IMR-90 (cell line): ENCODE measurements around the gene DDX10. TPM values are rescaled to one million over a fixed set of nuclear protein-coding genes. Genes with fewer than 3 reads are reported as not detected.

Source experiments
- ATAC-seq: fragments of 200-7000 bp; cut with Tn5 transposase; 2 replicates; pipeline ENCODE4 v1.9.1; 2020; ENCODE audit warnings: low read depth, mild to moderate bottlenecking, moderate library complexity
- BruUV-seq: library from RNA; stranded (reverse); fragments of 400-500 nt; replicated peaks from 2 replicates; lab custom pipeline; 2021; lab: Mats Ljungman, UMichigan
- CTCF ChIA-PET: fragments of 300-600 bp; formaldehyde crosslinking; extraction: SDS; loops from one replicate; lab custom pipeline; 2021; ENCODE audit warnings: antibody characterized with exemption; lab: Yijun Ruan, JAX
- POLR2A ChIA-PET: fragments of 300-600 bp; sonication (Branson Sonifier 250); formaldehyde crosslinking; loops from one replicate; lab custom pipeline; 2022; ENCODE audit warnings: antibody characterized with exemption; ENCODE audit not compliant: unreplicated experiment; lab: Charles Lee
- DNase-seq: peaks from one replicate; pipeline ENCODE4 v3.0.0; 2013
- H2AFZ ChIP-seq: replicated peaks from 2 replicates; pipeline ENCODE3; 2013; ENCODE audit warnings: low read length, mild to moderate bottlenecking; ENCODE audit not compliant: poor library complexity
- H2AK5ac ChIP-seq: 2 replicates; pipeline ENCODE4 v1.6.1; 2013; ENCODE audit warnings: low read depth, low read length, inconsistent platforms
- H2AK9ac ChIP-seq: replicated peaks from 2 replicates; pipeline ENCODE3; 2013; ENCODE audit warnings: mild to moderate bottlenecking, low read depth, low read length, moderate library complexity; ENCODE audit not compliant: poor library complexity
- H2BK120ac ChIP-seq: 2 replicates; pipeline ENCODE4 v1.6.1; 2013; ENCODE audit warnings: low read depth, low read length, inconsistent platforms
- H2BK15ac ChIP-seq: 3 replicates; pipeline ENCODE4 v1.6.1; 2013; ENCODE audit warnings: low read depth, low read length, inconsistent platforms
- H2BK20ac ChIP-seq: 2 replicates; pipeline ENCODE4 v1.6.1; 2013; ENCODE audit warnings: low read depth, mild to moderate bottlenecking, inconsistent platforms, low read length, moderate library complexity
- H2BK5ac ChIP-seq: 2 replicates; pipeline ENCODE4 v1.6.1; 2013; ENCODE audit warnings: mild to moderate bottlenecking, low read depth, low read length, inconsistent platforms; ENCODE audit not compliant: poor library complexity, severe bottlenecking
- H3K14ac ChIP-seq: replicated peaks from 2 replicates; pipeline ENCODE4 v1.6.1; 2013; ENCODE audit warnings: low read depth, low read length, inconsistent platforms
- H3K18ac ChIP-seq: 2 replicates; pipeline ENCODE4 v1.6.1; 2013; ENCODE audit warnings: low read depth, low read length, control low read depth
- H3K23ac ChIP-seq: 2 replicates; pipeline ENCODE4 v1.6.1; 2013; ENCODE audit warnings: low read depth, low read length, inconsistent platforms
- H3K27ac ChIP-seq: 2 replicates; pipeline ENCODE4 v1.5.1; 2013; ENCODE audit warnings: mild to moderate bottlenecking, control low read depth, low read length; ENCODE audit not compliant: insufficient read depth
- H3K27me3 ChIP-seq: 2 replicates; pipeline ENCODE4 v1.6.1; 2013; ENCODE audit warnings: low read length; ENCODE audit not compliant: control insufficient read depth, insufficient read depth
- H3K36me3 ChIP-seq: 2 replicates; pipeline ENCODE4 v1.6.1; 2013; ENCODE audit warnings: low read length, mixed read lengths; ENCODE audit not compliant: control insufficient read depth, insufficient read depth
- H3K4ac ChIP-seq: 2 replicates; pipeline ENCODE4 v1.6.1; 2013; ENCODE audit warnings: low read depth, low read length, inconsistent platforms
- H3K4me1 ChIP-seq: 2 replicates; pipeline ENCODE4 v1.6.1; 2013; ENCODE audit warnings: low read length, mixed read lengths; ENCODE audit not compliant: control insufficient read depth, insufficient read depth
- H3K4me2 ChIP-seq: 2 replicates; pipeline ENCODE4 v1.6.1; 2013; ENCODE audit warnings: low read depth, mild to moderate bottlenecking, control low read depth, low read length, moderate library complexity
- H3K4me3 ChIP-seq: 2 replicates; pipeline ENCODE4 v1.5.1; 2013; ENCODE audit warnings: low read depth, mild to moderate bottlenecking, control low read depth, low read length, moderate library complexity; ENCODE audit not compliant: insufficient read depth
- H3K56ac ChIP-seq: 2 replicates; pipeline ENCODE4 v1.6.1; 2013; ENCODE audit warnings: low read length, inconsistent platforms; ENCODE audit not compliant: insufficient read depth; ENCODE audit errors: extremely low read depth
- H3K79me1 ChIP-seq, 2 experiments: 2 replicates each; pipeline ENCODE4 v1.6.1; 2013; ENCODE audit warnings: low read length in 2 of 2, inconsistent platforms in 1 of 2, low read depth in 1 of 2
- H3K9ac ChIP-seq: 2 replicates; pipeline ENCODE4 v1.6.1; 2013; ENCODE audit warnings: low read depth, low read length, control low read depth
- H3K9me1 ChIP-seq: 2 replicates; pipeline ENCODE4 v1.6.1; 2013; ENCODE audit warnings: low read length, inconsistent platforms; ENCODE audit not compliant: insufficient read depth
- H3K9me3 ChIP-seq: 2 replicates; pipeline ENCODE4 v1.6.1; 2013; ENCODE audit warnings: low read length; ENCODE audit not compliant: control insufficient read depth, insufficient read depth
- H4K20me1 ChIP-seq: 2 replicates; pipeline ENCODE4 v1.6.1; 2013; ENCODE audit warnings: low read length, inconsistent platforms; ENCODE audit not compliant: insufficient read depth
- H4K5ac ChIP-seq: 2 replicates; pipeline ENCODE4 v1.6.1; 2013; ENCODE audit warnings: mild to moderate bottlenecking, low read depth, low read length, control low read depth
- H4K8ac ChIP-seq, 2 experiments: 2 replicates each; pipeline ENCODE4 v1.6.1; 2013; ENCODE audit warnings: low read depth in 2 of 2, low read length in 2 of 2, control low read depth in 1 of 2, inconsistent platforms in 1 of 2
- H4K91ac ChIP-seq: 2 replicates; pipeline ENCODE4 v1.6.1; 2013; ENCODE audit warnings: low read depth, low read length, inconsistent platforms; ENCODE audit not compliant: insufficient read depth
- BHLHE40 ChIP-seq: fragments of 150-350 bp; IDR thresholded peaks from 2 replicates; pipeline ENCODE4 v1.6.1; 2016; ENCODE audit warnings: mild to moderate bottlenecking, low read depth, low read length
- CEBPB ChIP-seq: IDR thresholded peaks from 2 replicates; pipeline ENCODE4 v1.6.1; 2012; ENCODE audit warnings: low read depth, low read length, improper control_type of control experiment
- CHD1 ChIP-seq: IDR thresholded peaks from 2 replicates; pipeline ENCODE4 v1.6.1; 2012; ENCODE audit warnings: low read depth, low read length, improper control_type of control experiment
- FOS ChIP-seq: fragments of 150-350 bp; IDR thresholded peaks from 2 replicates; pipeline ENCODE4 v1.6.1; 2016; ENCODE audit warnings: low read depth, low read length
- MAFK ChIP-seq: IDR thresholded peaks from 2 replicates; pipeline ENCODE4 v1.6.1; 2012; ENCODE audit warnings: low read depth, low read length, improper control_type of control experiment
- MAZ ChIP-seq: IDR thresholded peaks from 2 replicates; pipeline ENCODE4 v1.6.1; 2012; ENCODE audit warnings: low read depth, mild to moderate bottlenecking, low read length, improper control_type of control experiment, moderate library complexity, borderline replicate concordance
- MXI1 ChIP-seq: IDR thresholded peaks from 2 replicates; pipeline ENCODE4 v1.6.1; 2012; ENCODE audit warnings: low read depth, mild to moderate bottlenecking, low read length, moderate library complexity, borderline replicate concordance
- NFE2L2 ChIP-seq: fragments of 150-350 bp; IDR thresholded peaks from 2 replicates; pipeline ENCODE4 v1.6.1; 2016; ENCODE audit warnings: low read depth, mild to moderate bottlenecking, low read length
- POLR2A ChIP-seq: IDR thresholded peaks from 2 replicates; pipeline ENCODE4 v1.6.1; 2012; ENCODE audit warnings: mild to moderate bottlenecking, low read depth, low read length
- RAD21 ChIP-seq: IDR thresholded peaks from 2 replicates; pipeline ENCODE4 v1.6.1; 2012; ENCODE audit warnings: low read length, improper control_type of control experiment
- RCOR1 ChIP-seq: IDR thresholded peaks from 2 replicates; pipeline ENCODE4 v1.6.1; 2012; ENCODE audit warnings: mild to moderate bottlenecking, low read length, improper control_type of control experiment; ENCODE audit not compliant: insufficient replicate concordance
- RFX5 ChIP-seq: IDR thresholded peaks from 2 replicates; pipeline ENCODE4 v1.8.0; 2012; ENCODE audit warnings: low read depth, mild to moderate bottlenecking, low read length, moderate library complexity
- SMC3 ChIP-seq: fragments of 150-350 bp; IDR thresholded peaks from 2 replicates; pipeline ENCODE4 v1.6.1; 2016; ENCODE audit warnings: low read depth, mild to moderate bottlenecking, antibody characterized with exemption, low read length, moderate library complexity
- WGBS, 2 experiments: methylation state at CpG; one replicate each; pipeline versions ENCODE4 v1.1.5 to v1.1.7; 2013; ENCODE audit warnings: missing lambda C conversion rate in 2 of 2; ENCODE audit not compliant: insufficient read length in 1 of 2; ENCODE audit errors: extremely low coverage in 2 of 2; 5-methylcytosine and 5-hydroxymethylcytosine counted together
- dilution Hi-C: fragments of 300-500 bp; cut with HindIII; formaldehyde crosslinking; loops from one replicate; pipeline ENCODE4 v1.14.3; 2018; ENCODE audit warnings: low sequenced_read_pairs; ENCODE audit not compliant: unreplicated experiment
- in situ Hi-C: fragments of 300-500 bp; cut with MboI; formaldehyde crosslinking; loops from 3 replicates; pipeline ENCODE4 v1.14.3; 2019; ENCODE audit warnings: low sequenced_read_pairs, inconsistent platforms, mixed read lengths
- intact Hi-C: fragments of 100-400 bp; cut with micrococcal nuclease; formaldehyde crosslinking; loops from 2 replicates; pipeline ENCODE4 v1.10.0; 2022
- polyA plus RNA-seq, 3 experiments: library from polyadenylated mRNA; depleted of rRNA; stranded (reverse); fragments of >200 nt; gene quantifications; 2 replicates each; pipeline ENCODE4 v1.2.3, GENCODE V29; 2012; ENCODE audit warnings: low replicate concordance in 1 of 3
- total RNA-seq: library from RNA; depleted of rRNA; stranded (reverse); fragments of >200 nt; gene quantifications from 2 replicates; pipeline ENCODE4 v1.2.3, GENCODE V29; 2012
- TF ChIP-seq, protein P1 (sequence below): fragments of 150-350 bp; IDR thresholded peaks from 2 replicates; pipeline ENCODE4 v1.6.1; 2016; ENCODE audit warnings: low read depth, mild to moderate bottlenecking, low read length, moderate library complexity, borderline replicate concordance
- TF ChIP-seq, protein P2 (sequence below): fragments of 150-350 bp; IDR thresholded peaks from 2 replicates; pipeline ENCODE4 v1.6.1; 2017; ENCODE audit warnings: mild to moderate bottlenecking, antibody characterized with exemption, low read length, low read depth
- TF ChIP-seq, protein P3 (sequence below): conservative IDR thresholded peaks from 2 replicates; pipeline ENCODE4 v1.5.1; 2012; ENCODE audit warnings: mild to moderate bottlenecking, low read depth, low read length, improper control_type of control experiment

The DDX10 gene
- total and polyA plus RNA-seq, 2 of the 4 experiments (the other 2 are of a cell fraction): 20.0 to 31.9 TPM

DNA sequence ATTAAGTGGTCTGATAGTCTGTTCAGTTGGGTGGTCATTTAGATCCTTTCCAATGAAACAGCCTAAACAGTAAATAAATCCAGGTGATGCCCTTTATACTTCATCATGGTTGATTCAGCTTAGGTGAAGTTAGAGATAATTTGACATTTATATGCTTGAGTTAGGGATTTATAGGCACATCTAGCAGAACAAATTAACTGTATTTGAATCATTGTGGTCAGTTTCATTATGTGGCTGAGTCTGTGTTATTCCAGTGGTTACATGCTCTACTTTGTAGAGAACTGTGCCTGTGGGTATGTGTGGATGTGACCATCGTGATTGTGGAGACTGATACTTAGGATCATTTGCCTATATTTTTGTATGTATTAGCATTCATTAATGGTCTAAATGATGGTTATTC is 194.6 kb downstream of the DDX10 start:
- Histone ChIP-seq H2BK20ac (no peak overlapping the region), H4K5ac (no peak overlapping the region), H2AFZ (no peak overlapping the region), H3K4me3 (no peak overlapping the region), H2BK15ac (no peak overlapping the region), H3K18ac (no peak overlapping the region), H2AK9ac (no peak overlapping the region), H3K9ac (no peak overlapping the region), H3K14ac (no peak overlapping the region), H3K4ac (no peak overlapping the region), H4K8ac (no peak overlapping the region), H3K27me3 (no peaks in the 10 kb centered on the region), H3K36me3 (0 out of 2 replicates have a peak, but pooled peaks cover 1% of the 10 kb centered on the region), H4K20me1 (no peaks in the 10 kb centered on the region), H4K91ac (no peak overlapping the region), H3K27ac (no peak overlapping the region), H3K79me1 (peaks cover 1 to 9% of the 10 kb centered on the region in 2 experiments), H2BK5ac (no peak overlapping the region), H3K23ac (no peak overlapping the region), H2AK5ac (no peak overlapping the region), H3K9me3 (no peaks in the 10 kb centered on the region), H3K56ac (no peak overlapping the region), H2BK120ac (no peak overlapping the region), H3K4me2 (no peak overlapping the region), H3K9me1 (no peaks in the 10 kb centered on the region; the same call in 1 of the 2 replicates), H3K4me1 (no peaks in the 10 kb centered on the region; the same call in 1 of the 2 replicates)
- dilution Hi-C loops (no loop called here), in situ Hi-C loops (no loop called here), intact Hi-C loops (no loop called here)
- no TSS peak for BruUV-seq
- WGBS, 2 experiments: no CpG with 5 or more reads among the region's 1 CpG
- ATAC-seq: no peak
- no peak for DNase-seq
- ChIA-PET POLR2A (no interaction called here), CTCF (no interaction called here)
- TF ChIP-seq, protein P1, sequence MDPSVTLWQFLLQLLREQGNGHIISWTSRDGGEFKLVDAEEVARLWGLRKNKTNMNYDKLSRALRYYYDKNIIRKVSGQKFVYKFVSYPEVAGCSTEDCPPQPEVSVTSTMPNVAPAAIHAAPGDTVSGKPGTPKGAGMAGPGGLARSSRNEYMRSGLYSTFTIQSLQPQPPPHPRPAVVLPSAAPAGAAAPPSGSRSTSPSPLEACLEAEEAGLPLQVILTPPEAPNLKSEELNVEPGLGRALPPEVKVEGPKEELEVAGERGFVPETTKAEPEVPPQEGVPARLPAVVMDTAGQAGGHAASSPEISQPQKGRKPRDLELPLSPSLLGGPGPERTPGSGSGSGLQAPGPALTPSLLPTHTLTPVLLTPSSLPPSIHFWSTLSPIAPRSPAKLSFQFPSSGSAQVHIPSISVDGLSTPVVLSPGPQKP: no peak
- TF ChIP-seq RAD21: no peak
- TF ChIP-seq, protein P2, sequence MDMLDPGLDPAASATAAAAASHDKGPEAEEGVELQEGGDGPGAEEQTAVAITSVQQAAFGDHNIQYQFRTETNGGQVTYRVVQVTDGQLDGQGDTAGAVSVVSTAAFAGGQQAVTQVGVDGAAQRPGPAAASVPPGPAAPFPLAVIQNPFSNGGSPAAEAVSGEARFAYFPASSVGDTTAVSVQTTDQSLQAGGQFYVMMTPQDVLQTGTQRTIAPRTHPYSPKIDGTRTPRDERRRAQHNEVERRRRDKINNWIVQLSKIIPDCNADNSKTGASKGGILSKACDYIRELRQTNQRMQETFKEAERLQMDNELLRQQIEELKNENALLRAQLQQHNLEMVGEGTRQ: no peak
- no peak for TF ChIP-seq CHD1
- no peak for TF ChIP-seq POLR2A
- no peak for TF ChIP-seq RCOR1
- no peak for TF ChIP-seq SMC3
- TF ChIP-seq MXI1: no peak
- TF ChIP-seq BHLHE40: no peak
- no peak for TF ChIP-seq MAFK
- TF ChIP-seq FOS: no peak
- no peak for TF ChIP-seq MAZ
- TF ChIP-seq, protein P3, sequence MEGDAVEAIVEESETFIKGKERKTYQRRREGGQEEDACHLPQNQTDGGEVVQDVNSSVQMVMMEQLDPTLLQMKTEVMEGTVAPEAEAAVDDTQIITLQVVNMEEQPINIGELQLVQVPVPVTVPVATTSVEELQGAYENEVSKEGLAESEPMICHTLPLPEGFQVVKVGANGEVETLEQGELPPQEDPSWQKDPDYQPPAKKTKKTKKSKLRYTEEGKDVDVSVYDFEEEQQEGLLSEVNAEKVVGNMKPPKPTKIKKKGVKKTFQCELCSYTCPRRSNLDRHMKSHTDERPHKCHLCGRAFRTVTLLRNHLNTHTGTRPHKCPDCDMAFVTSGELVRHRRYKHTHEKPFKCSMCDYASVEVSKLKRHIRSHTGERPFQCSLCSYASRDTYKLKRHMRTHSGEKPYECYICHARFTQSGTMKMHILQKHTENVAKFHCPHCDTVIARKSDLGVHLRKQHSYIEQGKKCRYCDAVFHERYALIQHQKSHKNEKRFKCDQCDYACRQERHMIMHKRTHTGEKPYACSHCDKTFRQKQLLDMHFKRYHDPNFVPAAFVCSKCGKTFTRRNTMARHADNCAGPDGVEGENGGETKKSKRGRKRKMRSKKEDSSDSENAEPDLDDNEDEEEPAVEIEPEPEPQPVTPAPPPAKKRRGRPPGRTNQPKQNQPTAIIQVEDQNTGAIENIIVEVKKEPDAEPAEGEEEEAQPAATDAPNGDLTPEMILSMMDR: no peak
- no peak for TF ChIP-seq NFE2L2
- TF ChIP-seq CEBPB: no peak
- no peak for TF ChIP-seq RFX5
